PFSK-1 (cell line): ENCODE results near the gene SPIB.

ENCODE experiments used
- FOXP2 ChIP-seq: optimal IDR thresholded peaks from 2 replicates; pipeline ENCODE3; 2011; ENCODE audit warnings: borderline replicate concordance, control low read depth, inconsistent platforms; ENCODE audit not compliant: insufficient read depth; ENCODE audit errors: extremely low read length, extremely low read depth
- POLR2AphosphoS5 ChIP-seq: IDR thresholded peaks from 2 replicates; pipeline ENCODE4 v1.6.1; 2012; ENCODE audit warnings: low read depth, mild to moderate bottlenecking, control low read depth, low read length, moderate library complexity
- SIN3A ChIP-seq: IDR thresholded peaks from 2 replicates; pipeline ENCODE4 v1.6.1; 2012; ENCODE audit warnings: mild to moderate bottlenecking, low read length, moderate library complexity, borderline replicate concordance; ENCODE audit not compliant: insufficient read depth
- TAF1 ChIP-seq: IDR thresholded peaks from 2 replicates; pipeline ENCODE4 v1.6.1; 2012; ENCODE audit warnings: low read length, control low read depth, borderline replicate concordance; ENCODE audit not compliant: insufficient read depth
- TF ChIP-seq, protein P1 (sequence below), 2 experiments: IDR thresholded peaks; 2 replicates each; pipeline versions ENCODE4 v1.6.1 to v1.8.0; 2011 to 2012; ENCODE audit warnings: low read depth in 2 of 2, low read length in 2 of 2, control low read depth in 1 of 2, inconsistent platforms in 1 of 2, mild to moderate bottlenecking in 1 of 2, moderate library complexity in 1 of 2; ENCODE audit not compliant: insufficient read depth in 1 of 2

Gene SPIB

DNA sequence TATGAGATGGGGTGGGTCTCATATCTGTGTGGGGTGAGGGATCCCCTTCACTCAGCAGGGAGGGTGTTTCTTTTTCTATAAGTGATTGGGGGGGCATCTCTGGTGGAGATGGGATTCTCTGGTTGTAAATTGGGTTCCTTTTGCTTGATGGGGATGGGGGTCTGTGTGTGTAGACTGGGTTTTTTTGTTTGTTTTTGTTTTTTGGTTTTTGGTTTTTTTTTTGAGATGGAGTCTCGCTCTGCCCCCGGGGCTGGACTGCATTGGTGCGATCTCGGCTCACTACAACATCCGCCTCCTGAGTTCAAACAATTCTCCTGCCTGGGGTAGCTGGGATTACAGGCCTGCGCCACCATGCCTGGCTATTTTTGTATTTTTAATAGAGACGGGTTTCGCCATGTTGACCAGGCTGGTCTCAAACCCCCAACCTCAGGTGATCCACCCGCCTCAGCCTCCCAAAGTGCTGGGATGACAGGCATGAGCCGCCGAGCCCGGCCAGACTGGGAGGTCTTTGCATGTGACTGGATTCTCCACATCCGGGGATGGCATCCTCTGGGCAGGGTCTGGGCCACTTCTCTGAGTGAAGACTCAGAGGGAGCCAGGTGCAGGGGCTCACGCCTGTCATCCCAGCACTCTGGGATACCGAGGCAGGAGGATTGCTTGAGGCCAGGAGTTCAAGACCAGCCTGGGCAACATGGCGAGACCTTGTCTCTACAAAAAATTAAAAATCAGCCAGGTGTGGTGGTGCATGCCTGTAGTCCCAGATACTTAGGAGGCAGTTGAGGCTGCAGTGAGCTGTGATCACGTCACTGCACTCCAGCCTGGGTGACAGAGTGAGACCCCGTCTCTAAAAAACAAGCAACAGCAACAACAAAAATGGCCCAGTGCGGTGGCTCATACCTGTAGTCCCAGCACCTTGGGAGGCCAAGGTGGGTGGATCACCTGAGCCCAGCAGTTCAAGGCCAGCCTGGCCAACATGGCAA lies 14.8 kb downstream of the SPIB start:
- TF ChIP-seq TAF1 = no peak
- TF ChIP-seq, protein P1, sequence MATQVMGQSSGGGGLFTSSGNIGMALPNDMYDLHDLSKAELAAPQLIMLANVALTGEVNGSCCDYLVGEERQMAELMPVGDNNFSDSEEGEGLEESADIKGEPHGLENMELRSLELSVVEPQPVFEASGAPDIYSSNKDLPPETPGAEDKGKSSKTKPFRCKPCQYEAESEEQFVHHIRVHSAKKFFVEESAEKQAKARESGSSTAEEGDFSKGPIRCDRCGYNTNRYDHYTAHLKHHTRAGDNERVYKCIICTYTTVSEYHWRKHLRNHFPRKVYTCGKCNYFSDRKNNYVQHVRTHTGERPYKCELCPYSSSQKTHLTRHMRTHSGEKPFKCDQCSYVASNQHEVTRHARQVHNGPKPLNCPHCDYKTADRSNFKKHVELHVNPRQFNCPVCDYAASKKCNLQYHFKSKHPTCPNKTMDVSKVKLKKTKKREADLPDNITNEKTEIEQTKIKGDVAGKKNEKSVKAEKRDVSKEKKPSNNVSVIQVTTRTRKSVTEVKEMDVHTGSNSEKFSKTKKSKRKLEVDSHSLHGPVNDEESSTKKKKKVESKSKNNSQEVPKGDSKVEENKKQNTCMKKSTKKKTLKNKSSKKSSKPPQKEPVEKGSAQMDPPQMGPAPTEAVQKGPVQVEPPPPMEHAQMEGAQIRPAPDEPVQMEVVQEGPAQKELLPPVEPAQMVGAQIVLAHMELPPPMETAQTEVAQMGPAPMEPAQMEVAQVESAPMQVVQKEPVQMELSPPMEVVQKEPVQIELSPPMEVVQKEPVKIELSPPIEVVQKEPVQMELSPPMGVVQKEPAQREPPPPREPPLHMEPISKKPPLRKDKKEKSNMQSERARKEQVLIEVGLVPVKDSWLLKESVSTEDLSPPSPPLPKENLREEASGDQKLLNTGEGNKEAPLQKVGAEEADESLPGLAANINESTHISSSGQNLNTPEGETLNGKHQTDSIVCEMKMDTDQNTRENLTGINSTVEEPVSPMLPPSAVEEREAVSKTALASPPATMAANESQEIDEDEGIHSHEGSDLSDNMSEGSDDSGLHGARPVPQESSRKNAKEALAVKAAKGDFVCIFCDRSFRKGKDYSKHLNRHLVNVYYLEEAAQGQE (IDR thresholded peaks at IDR 0.05; ENCODE audit: insufficient read depth in 1 of 2, low read depth in 2 of 2, low read length in 2 of 2) = no peak
- TF ChIP-seq POLR2AphosphoS5 = no peak
- no peak for TF ChIP-seq FOXP2
- TF ChIP-seq SIN3A = no peak

DNA sequence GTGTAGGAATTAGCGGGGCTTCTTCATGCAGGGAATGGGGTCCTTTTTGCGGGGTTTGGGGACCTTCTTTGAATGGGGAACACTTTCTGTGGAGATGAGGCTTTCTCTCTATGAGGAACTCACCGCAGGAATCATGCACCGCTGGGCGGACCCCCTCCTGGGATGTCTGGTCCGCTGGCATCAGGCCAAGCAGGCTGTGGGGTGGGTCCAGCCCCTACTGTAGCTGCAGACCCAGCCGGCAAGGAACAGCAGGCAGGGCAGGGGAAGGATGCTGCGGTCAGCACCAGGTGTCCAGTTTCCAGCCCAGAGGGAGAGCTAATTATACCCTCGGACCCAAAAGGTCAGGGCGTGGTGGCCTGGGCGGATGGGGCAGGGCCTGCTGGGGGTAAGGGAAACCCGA lies 15.8 kb downstream of the SPIB start:
- TF ChIP-seq SIN3A (no peak), POLR2AphosphoS5 (no peak), FOXP2 (peak; percentile 21), TAF1 (no peak)
- TF ChIP-seq, protein P1 (IDR thresholded peaks at IDR 0.05; ENCODE audit: insufficient read depth in 1 of 2, low read depth in 2 of 2, low read length in 2 of 2) = no peak

DNA sequence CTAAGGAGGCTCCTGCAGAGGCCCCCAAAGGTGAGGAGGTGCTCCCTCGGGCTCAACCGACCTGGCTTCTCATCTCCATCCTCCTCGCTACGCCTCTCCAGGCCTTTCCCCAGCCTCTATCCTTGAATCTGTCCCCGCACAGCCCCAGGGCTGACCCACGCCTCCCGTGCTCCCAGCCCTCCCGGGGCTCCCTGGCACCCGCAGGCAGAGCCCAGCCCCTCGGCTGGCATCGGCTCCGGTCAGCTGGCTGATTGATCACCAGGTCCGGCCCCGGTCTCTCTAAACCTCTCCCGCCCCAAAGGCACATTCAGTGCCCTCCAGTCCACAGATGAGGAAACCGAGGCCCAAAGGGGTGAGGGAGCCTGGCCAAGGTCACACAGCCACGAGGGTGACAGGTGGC lies 16.5 kb downstream of the SPIB start:
- TF ChIP-seq POLR2AphosphoS5 (no peak), FOXP2 (no peak), SIN3A (no peak), TAF1 (no peak)
- TF ChIP-seq, protein P1 (IDR thresholded peaks at IDR 0.05; ENCODE audit: insufficient read depth in 1 of 2, low read depth in 2 of 2, low read length in 2 of 2) = no peak

DNA sequence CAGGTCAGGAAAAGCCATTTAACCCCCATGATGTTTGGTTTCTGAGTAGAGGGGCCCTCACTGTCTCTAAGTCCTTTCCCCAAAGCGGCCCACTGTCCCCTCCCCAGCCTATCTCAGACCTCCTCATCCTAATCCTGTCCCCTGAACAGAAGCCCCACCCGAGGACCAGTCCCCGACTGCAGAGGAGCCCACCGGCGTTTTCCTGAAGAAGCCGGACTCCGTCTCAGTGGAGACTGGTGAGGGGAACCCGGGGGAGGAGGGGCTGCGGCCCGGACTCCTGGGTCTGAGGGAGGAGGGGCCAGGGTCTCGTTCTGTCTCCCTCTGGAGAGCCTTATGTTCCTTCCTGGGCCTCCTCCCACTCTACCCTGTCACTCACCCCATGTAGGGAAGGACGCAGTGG lies 16.9 kb downstream of the SPIB start:
- no peak for TF ChIP-seq POLR2AphosphoS5
- TF ChIP-seq, protein P1 (IDR thresholded peaks at IDR 0.05; ENCODE audit: insufficient read depth in 1 of 2, low read depth in 2 of 2, low read length in 2 of 2) = no peak
- TF ChIP-seq SIN3A = no peak
- TF ChIP-seq FOXP2 = no peak
- TF ChIP-seq TAF1 = no peak
